ENCODE results near the gene GRIA4.

Gene GRIA4

GRCh38 chr11:105732611-105733010, 122.7 kb downstream of the GRIA4 start:
- Histone ChIP-seq H3K4me1 (ENCODE audit: control insufficient read depth in 1 of 2, insufficient read depth in 2 of 2, low read length in 2 of 2) (no peaks in the 10 kb centered on the region), H3K9me3 (ENCODE audit: control insufficient read depth in 1 of 2, low read length in 2 of 2) (no peaks in the 10 kb centered on the region), H3K27ac (ENCODE audit: low read length) (no peak overlapping the region), H3K27me3 (ENCODE audit: low read depth, low read length) (no peaks in the 10 kb centered on the region), H3K4me3 (ENCODE audit: low read depth in 1 of 2, low read length in 2 of 2) (no peak overlapping the region), H3K36me3 (ENCODE audit: control insufficient read depth in 1 of 2, insufficient read depth in 2 of 2, low read length in 2 of 2) (no peaks in the 10 kb centered on the region)

- Histone ChIP-seq H3K27ac (ENCODE audit: low read length) (no peak overlapping the region), H3K4me1 (ENCODE audit: control insufficient read depth in 1 of 2, insufficient read depth in 2 of 2, low read length in 2 of 2) (no peaks in the 10 kb centered on the region), H3K36me3 (ENCODE audit: control insufficient read depth in 1 of 2, insufficient read depth in 2 of 2, low read length in 2 of 2) (no peaks in the 10 kb centered on the region), H3K27me3 (ENCODE audit: low read depth, low read length) (no peaks in the 10 kb centered on the region), H3K4me3 (ENCODE audit: low read depth in 1 of 2, low read length in 2 of 2) (no peak overlapping the region), H3K9me3 (ENCODE audit: control insufficient read depth in 1 of 2, low read length in 2 of 2) (no peaks in the 10 kb centered on the region)
Observed at GRCh38 chr11:105734426-105734825, 124.6 kb downstream of the GRIA4 start.

- no peaks in the 10 kb centered on the region for H3K4me1 ChIP-seq (ENCODE audit: control insufficient read depth in 1 of 2, insufficient read depth in 2 of 2, low read length in 2 of 2)
- H3K27me3 ChIP-seq (ENCODE audit: low read depth, low read length) = no peaks in the 10 kb centered on the region
- no peak overlapping the region for H3K27ac ChIP-seq (ENCODE audit: low read length)
- no peak overlapping the region for H3K4me3 ChIP-seq (ENCODE audit: low read depth in 1 of 2, low read length in 2 of 2)
- H3K36me3 ChIP-seq (ENCODE audit: control insufficient read depth in 1 of 2, insufficient read depth in 2 of 2, low read length in 2 of 2) = no peaks in the 10 kb centered on the region
- H3K9me3 ChIP-seq (ENCODE audit: control insufficient read depth in 1 of 2, low read length in 2 of 2) = no peaks in the 10 kb centered on the region
Observed at GRCh38 chr11:105738251-105738650, 128.4 kb downstream of the GRIA4 start.

GRCh38 chr11:105738986-105739795, 129.3 kb downstream of the GRIA4 start:
- H3K27ac ChIP-seq (ENCODE audit: low read length) = no peak overlapping the region
- H3K9me3 ChIP-seq (ENCODE audit: control insufficient read depth in 1 of 2, low read length in 2 of 2) = no peaks in the 10 kb centered on the region
- no peaks in the 10 kb centered on the region for H3K27me3 ChIP-seq (ENCODE audit: low read depth, low read length)
- no peaks in the 10 kb centered on the region for H3K4me1 ChIP-seq (ENCODE audit: control insufficient read depth in 1 of 2, insufficient read depth in 2 of 2, low read length in 2 of 2)
- no peaks in the 10 kb centered on the region for H3K36me3 ChIP-seq (ENCODE audit: control insufficient read depth in 1 of 2, insufficient read depth in 2 of 2, low read length in 2 of 2)
- H3K4me3 ChIP-seq (ENCODE audit: low read depth in 1 of 2, low read length in 2 of 2) = no peak overlapping the region

- no peak overlapping the region for H3K27ac ChIP-seq (ENCODE audit: low read length)
- no peaks in the 10 kb centered on the region for H3K27me3 ChIP-seq (ENCODE audit: low read depth, low read length)
- H3K4me1 ChIP-seq (ENCODE audit: control insufficient read depth in 1 of 2, insufficient read depth in 2 of 2, low read length in 2 of 2) = no peaks in the 10 kb centered on the region
- no peaks in the 10 kb centered on the region for H3K9me3 ChIP-seq (ENCODE audit: control insufficient read depth in 1 of 2, low read length in 2 of 2)
- no peak overlapping the region for H3K4me3 ChIP-seq (ENCODE audit: low read depth in 1 of 2, low read length in 2 of 2)
- H3K36me3 ChIP-seq (ENCODE audit: control insufficient read depth in 1 of 2, insufficient read depth in 2 of 2, low read length in 2 of 2) = no peaks in the 10 kb centered on the region
Observed at GRCh38 chr11:105740164-105740903, 130.5 kb downstream of the GRIA4 start.

- no peak overlapping the region for H3K4me3 ChIP-seq (ENCODE audit: low read depth in 1 of 2, low read length in 2 of 2)
- H3K27me3 ChIP-seq (ENCODE audit: low read depth, low read length) = no peaks in the 10 kb centered on the region
- no peaks in the 10 kb centered on the region for H3K4me1 ChIP-seq (ENCODE audit: control insufficient read depth in 1 of 2, insufficient read depth in 2 of 2, low read length in 2 of 2)
- no peaks in the 10 kb centered on the region for H3K36me3 ChIP-seq (ENCODE audit: control insufficient read depth in 1 of 2, insufficient read depth in 2 of 2, low read length in 2 of 2)
- H3K9me3 ChIP-seq (ENCODE audit: control insufficient read depth in 1 of 2, low read length in 2 of 2) = no peaks in the 10 kb centered on the region
- H3K27ac ChIP-seq (ENCODE audit: low read length) = no peak overlapping the region
Observed at GRCh38 chr11:105741488-105742020, 131.7 kb downstream of the GRIA4 start.

GRCh38 chr11:105754260-105754659, 144.4 kb downstream of the GRIA4 start:
- Histone ChIP-seq H3K9me3 (ENCODE audit: control insufficient read depth in 1 of 2, low read length in 2 of 2) (no peaks in the 10 kb centered on the region), H3K36me3 (ENCODE audit: control insufficient read depth in 1 of 2, insufficient read depth in 2 of 2, low read length in 2 of 2) (no peaks in the 10 kb centered on the region), H3K27me3 (ENCODE audit: low read depth, low read length) (no peaks in the 10 kb centered on the region), H3K4me3 (ENCODE audit: low read depth in 1 of 2, low read length in 2 of 2) (no peak overlapping the region), H3K27ac (ENCODE audit: low read length) (no peak overlapping the region), H3K4me1 (ENCODE audit: control insufficient read depth in 1 of 2, insufficient read depth in 2 of 2, low read length in 2 of 2) (no peaks in the 10 kb centered on the region)

GRCh38 chr11:105754716-105755115, 144.8 kb downstream of the GRIA4 start:
- no peaks in the 10 kb centered on the region for H3K4me1 ChIP-seq (ENCODE audit: control insufficient read depth in 1 of 2, insufficient read depth in 2 of 2, low read length in 2 of 2)
- no peak overlapping the region for H3K27ac ChIP-seq (ENCODE audit: low read length)
- no peak overlapping the region for H3K4me3 ChIP-seq (ENCODE audit: low read depth in 1 of 2, low read length in 2 of 2)
- no peaks in the 10 kb centered on the region for H3K36me3 ChIP-seq (ENCODE audit: control insufficient read depth in 1 of 2, insufficient read depth in 2 of 2, low read length in 2 of 2)
- H3K9me3 ChIP-seq (ENCODE audit: control insufficient read depth in 1 of 2, low read length in 2 of 2) = no peaks in the 10 kb centered on the region
- no peaks in the 10 kb centered on the region for H3K27me3 ChIP-seq (ENCODE audit: low read depth, low read length)

GRCh38 chr11:105757107-105757506, 147.2 kb downstream of the GRIA4 start:
- no peak overlapping the region for H3K27ac ChIP-seq (ENCODE audit: low read length)
- H3K9me3 ChIP-seq (ENCODE audit: control insufficient read depth in 1 of 2, low read length in 2 of 2) = no peaks in the 10 kb centered on the region
- H3K36me3 ChIP-seq (ENCODE audit: control insufficient read depth in 1 of 2, insufficient read depth in 2 of 2, low read length in 2 of 2) = no peaks in the 10 kb centered on the region
- H3K27me3 ChIP-seq (ENCODE audit: low read depth, low read length) = no peaks in the 10 kb centered on the region
- no peaks in the 10 kb centered on the region for H3K4me1 ChIP-seq (ENCODE audit: control insufficient read depth in 1 of 2, insufficient read depth in 2 of 2, low read length in 2 of 2)
- no peak overlapping the region for H3K4me3 ChIP-seq (ENCODE audit: low read depth in 1 of 2, low read length in 2 of 2)

GRCh38 chr11:105763594-105763993, 153.7 kb downstream of the GRIA4 start:
- Histone ChIP-seq H3K27ac (ENCODE audit: low read length) (no peak overlapping the region), H3K36me3 (ENCODE audit: control insufficient read depth in 1 of 2, insufficient read depth in 2 of 2, low read length in 2 of 2) (no peaks in the 10 kb centered on the region), H3K4me3 (ENCODE audit: low read depth in 1 of 2, low read length in 2 of 2) (no peak overlapping the region), H3K4me1 (ENCODE audit: control insufficient read depth in 1 of 2, insufficient read depth in 2 of 2, low read length in 2 of 2) (no peaks in the 10 kb centered on the region), H3K27me3 (ENCODE audit: low read depth, low read length) (no peaks in the 10 kb centered on the region), H3K9me3 (ENCODE audit: control insufficient read depth in 1 of 2, low read length in 2 of 2) (no peaks in the 10 kb centered on the region)

- no peaks in the 10 kb centered on the region for H3K27me3 ChIP-seq (ENCODE audit: low read depth, low read length)
- H3K9me3 ChIP-seq (ENCODE audit: control insufficient read depth in 1 of 2, low read length in 2 of 2) = no peaks in the 10 kb centered on the region
- H3K4me1 ChIP-seq (ENCODE audit: control insufficient read depth in 1 of 2, insufficient read depth in 2 of 2, low read length in 2 of 2) = no peaks in the 10 kb centered on the region
- no peak overlapping the region for H3K4me3 ChIP-seq (ENCODE audit: low read depth in 1 of 2, low read length in 2 of 2)
- no peak overlapping the region for H3K27ac ChIP-seq (ENCODE audit: low read length)
- no peaks in the 10 kb centered on the region for H3K36me3 ChIP-seq (ENCODE audit: control insufficient read depth in 1 of 2, insufficient read depth in 2 of 2, low read length in 2 of 2)
Observed at GRCh38 chr11:105767931-105768330, 158.1 kb downstream of the GRIA4 start.
